Activated CD8-positive, alpha-beta T cell treated with anti-CD3 and anti-CD28 coated beads for 36 hours (primary cell): ENCODE data around the gene SLC19A1. TPM values are rescaled to one million over a fixed set of nuclear protein-coding genes. Genes with fewer than 3 reads are reported as not detected.

ENCODE experiments used
- ATAC-seq: fragments of 200-7000 bp; cut with Tn5 transposase; one replicate; pipeline ENCODE4 v1.10.0; 2021; ENCODE audit warnings: mild to moderate bottlenecking, moderate library complexity
- CTCF ChIA-PET: fragments of 350-600 bp; sonication (Branson Sonifier 250); formaldehyde crosslinking; loops from one replicate; lab custom pipeline; 2021; ENCODE audit warnings: antibody characterized with exemption; lab: Charles Lee
- POLR2A ChIA-PET: fragments of 350-600 bp; sonication (Branson Sonifier 250); formaldehyde crosslinking; loops from one replicate; lab custom pipeline; 2021; ENCODE audit warnings: antibody characterized with exemption; lab: Charles Lee
- DNase-seq: peaks from one replicate; pipeline ENCODE4 v3.0.0-alpha.2; 2020
- H3K27ac Mint-ChIP-seq: one replicate; pipeline ENCODE4 v1.8.0; 2021; ENCODE audit warnings: mild to moderate bottlenecking, mixed read lengths
- H3K27me3 Mint-ChIP-seq: one replicate; pipeline ENCODE4 v1.8.0; 2021; ENCODE audit warnings: mixed read lengths
- H3K36me3 Mint-ChIP-seq: one replicate; pipeline ENCODE4 v1.8.0; 2021; ENCODE audit warnings: low read depth, mixed read lengths
- H3K4me1 Mint-ChIP-seq: one replicate; pipeline ENCODE4 v1.8.0; 2021; ENCODE audit warnings: low read depth, mixed read lengths
- H3K4me3 Mint-ChIP-seq: one replicate; pipeline ENCODE4 v1.8.0; 2021; ENCODE audit warnings: mild to moderate bottlenecking, moderate library complexity, mixed read lengths
- H3K9me3 Mint-ChIP-seq: one replicate; pipeline ENCODE4 v1.8.0; 2021; ENCODE audit warnings: mixed read lengths
- CTCF ChIP-seq: fragments of 200-600 bp; IDR thresholded peaks from one replicate; pipeline ENCODE4 v1.8.0; 2022; ENCODE audit warnings: antibody characterized with exemption, mild to moderate bottlenecking
- intact Hi-C: fragments of 100-400 bp; cut with micrococcal nuclease; formaldehyde crosslinking; loops from one replicate; pipeline ENCODE4 v1.10.0; 2022
- total RNA-seq, 2 experiments: library from RNA; stranded (reverse); gene quantifications; one replicate each; pipeline ENCODE4 v1.2.3, GENCODE V29; 2021

SLC19A1 gene
- total RNA-seq, 2 experiments from 2014 or later = 40.1 to 46.1 TPM

GRCh38 chr21:45456584-45457160, 85.6 kb downstream of the SLC19A1 start:
- intact Hi-C loops = no loop called here
- ATAC-seq = no peak
- POLR2A ChIA-PET = no interaction called here
- H3K36me3 Mint-ChIP-seq = no peaks in the 10 kb centered on the region
- H3K27ac Mint-ChIP-seq = no peak overlapping the region
- H3K4me3 Mint-ChIP-seq = no peak overlapping the region
- H3K9me3 Mint-ChIP-seq = peaks cover 8% of the 10 kb centered on the region
- H3K4me1 Mint-ChIP-seq = no peaks in the 10 kb centered on the region
- no peak for TF ChIP-seq CTCF
- no peaks in the 10 kb centered on the region for H3K27me3 Mint-ChIP-seq
- no peak for DNase-seq
- CTCF ChIA-PET = no interaction called here

GRCh38 chr21:45455674-45456583, 86.3 kb downstream of the SLC19A1 start:
- ChIA-PET CTCF (interaction anchor here (0.9 kb wide), 1 partner anchor 16 kb away, joined by 3 read pairs; no protein-coding TSS in a partner anchor), POLR2A (interaction anchor here (0.6 kb wide), 1 partner anchor 101 kb away, joined by 3 read pairs; no protein-coding TSS in a partner anchor)
- H3K27ac Mint-ChIP-seq = no peak overlapping the region
- H3K27me3 Mint-ChIP-seq = no peaks in the 10 kb centered on the region
- H3K36me3 Mint-ChIP-seq = no peaks in the 10 kb centered on the region
- H3K4me3 Mint-ChIP-seq = no peak overlapping the region
- ATAC-seq = no peak
- peaks cover 8% of the 10 kb centered on the region for H3K9me3 Mint-ChIP-seq
- TF ChIP-seq CTCF = no peak
- DNase-seq = no peak
- intact Hi-C loops = no loop called here
- no peaks in the 10 kb centered on the region for H3K4me1 Mint-ChIP-seq

GRCh38 chr21:45454926-45455673, 87.1 kb downstream of the SLC19A1 start:
- ChIA-PET CTCF (no interaction called here), POLR2A (interaction anchor here (0.6 kb wide), 1 partner anchor 100 kb away, joined by 3 read pairs; no protein-coding TSS in a partner anchor)
- ATAC-seq = peak; percentile 51
- TF ChIP-seq CTCF = no peak
- DNase-seq = no peak
- intact Hi-C loops = no loop called here
- Mint-ChIP-seq H3K4me3 (no peak overlapping the region), H3K36me3 (no peaks in the 10 kb centered on the region), H3K27ac (no peak overlapping the region), H3K4me1 (no peaks in the 10 kb centered on the region), H3K27me3 (no peaks in the 10 kb centered on the region), H3K9me3 (peaks cover 8% of the 10 kb centered on the region)

GRCh38 chr21:45454060-45454925, 87.9 kb downstream of the SLC19A1 start:
- Mint-ChIP-seq H3K27me3 (peaks cover under 1% of the 10 kb centered on the region), H3K4me1 (no peaks in the 10 kb centered on the region), H3K4me3 (no peak overlapping the region), H3K36me3 (no peaks in the 10 kb centered on the region), H3K27ac (no peak overlapping the region), H3K9me3 (peaks cover 8% of the 10 kb centered on the region)
- TF ChIP-seq CTCF = no peak
- DNase-seq = no peak
- ChIA-PET CTCF (no interaction called here), POLR2A (no interaction called here)
- ATAC-seq = no peak
- intact Hi-C loops = no loop called here
